DND-41 (cell line): ENCODE measurements around the gene TMEM132C.

Experiments
- ATAC-seq: fragments of 200-7000 bp; cut with Tn5 transposase; 3 replicates; pipeline ENCODE4 v1.9.1; 2021; ENCODE audit warnings: low read depth; ENCODE audit not compliant: insufficient read depth
- DNase-seq: peaks from one replicate; pipeline ENCODE4 v3.0.0-alpha.2; 2020
- H2AFZ ChIP-seq: 2 replicates; pipeline ENCODE4 v1.6.0; 2012; ENCODE audit warnings: low read depth, low read length
- H3K27ac ChIP-seq: 2 replicates; pipeline ENCODE4 v1.5.1; 2012; ENCODE audit warnings: low read length, inconsistent platforms
- H3K27me3 ChIP-seq: fragments of 200-600 bp; sonication (generic); 2 replicates; pipeline ENCODE4 v1.6.0; 2012; ENCODE audit warnings: low read length, mild to moderate bottlenecking, inconsistent platforms; ENCODE audit not compliant: insufficient read depth, poor library complexity
- H3K36me3 ChIP-seq: 2 replicates; pipeline ENCODE4 v1.5.1; 2012; ENCODE audit warnings: low read length, inconsistent platforms; ENCODE audit not compliant: insufficient read depth
- H3K4me1 ChIP-seq: 2 replicates; pipeline ENCODE4 v1.5.1; 2012; ENCODE audit warnings: mild to moderate bottlenecking, low read length; ENCODE audit not compliant: insufficient read depth
- H3K4me2 ChIP-seq: 2 replicates; pipeline ENCODE4 v1.6.0; 2012; ENCODE audit warnings: mild to moderate bottlenecking, moderate library complexity, low read length, inconsistent platforms; ENCODE audit not compliant: insufficient read depth
- H3K4me3 ChIP-seq, 2 experiments: fragments of 200-600 bp in 1 of 2; shearing (Covaris generic) in 1 of 2; 2 replicates each; pipeline ENCODE4 v1.5.1; 2012 to 2016; ENCODE audit warnings: inconsistent platforms in 2 of 2, low read length in 2 of 2, mild to moderate bottlenecking in 2 of 2, low read depth in 1 of 2, moderate library complexity in 1 of 2
- H3K79me2 ChIP-seq: 2 replicates; pipeline ENCODE4 v1.6.0; 2012; ENCODE audit warnings: low read length, inconsistent platforms; ENCODE audit not compliant: insufficient read depth
- H3K9ac ChIP-seq: 2 replicates; pipeline ENCODE4 v1.6.0; 2012; ENCODE audit warnings: low read depth, mild to moderate bottlenecking, inconsistent platforms, low read length, moderate library complexity
- H3K9me3 ChIP-seq: 2 replicates; pipeline ENCODE4 v1.5.1; 2012; ENCODE audit warnings: low read length, moderate library complexity, mild to moderate bottlenecking, inconsistent platforms; ENCODE audit not compliant: insufficient read depth, severe bottlenecking
- H4K20me1 ChIP-seq: 2 replicates; pipeline ENCODE4 v1.6.0; 2012; ENCODE audit warnings: low read length; ENCODE audit not compliant: insufficient read depth
- EZH2 ChIP-seq: IDR thresholded peaks from 3 replicates; pipeline ENCODE4 v1.6.1; 2012; ENCODE audit warnings: borderline replicate concordance, low read depth, mild to moderate bottlenecking, moderate library complexity, low read length, inconsistent platforms; ENCODE audit not compliant: severe bottlenecking
- TF ChIP-seq, protein P1 (sequence below): IDR thresholded peaks from 2 replicates; pipeline ENCODE4 v1.5.1; 2012; ENCODE audit warnings: borderline replicate concordance, low read length, moderate library complexity, mild to moderate bottlenecking; ENCODE audit not compliant: poor library complexity, severe bottlenecking; ENCODE audit errors: extremely low read depth

Gene TMEM132C

DNA sequence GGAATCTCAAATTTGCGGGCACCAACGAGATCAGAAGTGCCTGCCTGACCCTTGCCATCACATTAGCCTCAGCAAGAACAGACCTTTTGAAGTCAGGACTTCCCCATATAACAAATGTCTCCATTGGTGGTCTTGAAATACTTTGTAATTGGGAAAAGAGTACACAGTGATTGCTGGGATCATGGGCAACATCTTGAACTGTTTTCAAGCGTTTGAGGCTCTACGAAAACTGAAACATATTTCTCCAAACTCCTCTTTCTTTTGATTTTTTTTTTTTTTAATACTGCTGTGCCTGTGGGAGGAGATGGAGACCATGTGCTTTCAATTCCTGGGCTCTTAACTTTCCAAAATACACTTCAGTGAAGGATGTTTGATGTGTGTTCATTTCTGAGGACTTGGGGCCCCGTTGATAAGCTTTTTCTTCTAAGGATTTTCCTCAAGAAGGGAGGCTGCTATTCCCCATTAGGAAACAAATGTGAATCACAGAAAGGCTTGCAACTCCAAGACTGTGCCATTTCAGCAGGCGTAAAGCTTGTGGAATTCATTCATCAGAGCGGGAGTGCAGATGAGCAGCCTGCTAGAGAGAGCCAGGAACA is 94.5 kb downstream of the TMEM132C start:
- ATAC-seq: no peak
- no peaks in the 10 kb centered on the region for H3K79me2 ChIP-seq
- no peaks in the 10 kb centered on the region for H3K4me1 ChIP-seq
- no peak overlapping the region for H3K27ac ChIP-seq
- H3K27me3 ChIP-seq: no peaks in the 10 kb centered on the region
- H4K20me1 ChIP-seq: no peaks in the 10 kb centered on the region
- no peaks in the 10 kb centered on the region for H3K9me3 ChIP-seq
- DNase-seq: no peak
- TF ChIP-seq, protein P1, sequence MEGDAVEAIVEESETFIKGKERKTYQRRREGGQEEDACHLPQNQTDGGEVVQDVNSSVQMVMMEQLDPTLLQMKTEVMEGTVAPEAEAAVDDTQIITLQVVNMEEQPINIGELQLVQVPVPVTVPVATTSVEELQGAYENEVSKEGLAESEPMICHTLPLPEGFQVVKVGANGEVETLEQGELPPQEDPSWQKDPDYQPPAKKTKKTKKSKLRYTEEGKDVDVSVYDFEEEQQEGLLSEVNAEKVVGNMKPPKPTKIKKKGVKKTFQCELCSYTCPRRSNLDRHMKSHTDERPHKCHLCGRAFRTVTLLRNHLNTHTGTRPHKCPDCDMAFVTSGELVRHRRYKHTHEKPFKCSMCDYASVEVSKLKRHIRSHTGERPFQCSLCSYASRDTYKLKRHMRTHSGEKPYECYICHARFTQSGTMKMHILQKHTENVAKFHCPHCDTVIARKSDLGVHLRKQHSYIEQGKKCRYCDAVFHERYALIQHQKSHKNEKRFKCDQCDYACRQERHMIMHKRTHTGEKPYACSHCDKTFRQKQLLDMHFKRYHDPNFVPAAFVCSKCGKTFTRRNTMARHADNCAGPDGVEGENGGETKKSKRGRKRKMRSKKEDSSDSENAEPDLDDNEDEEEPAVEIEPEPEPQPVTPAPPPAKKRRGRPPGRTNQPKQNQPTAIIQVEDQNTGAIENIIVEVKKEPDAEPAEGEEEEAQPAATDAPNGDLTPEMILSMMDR: no peak
- TF ChIP-seq EZH2: no peak
- H3K36me3 ChIP-seq: no peaks in the 10 kb centered on the region
- H3K9ac ChIP-seq: no peak overlapping the region
- H3K4me2 ChIP-seq: no peak overlapping the region
- H3K4me3 ChIP-seq: no peak overlapping the region
- H2AFZ ChIP-seq: no peak overlapping the region

DNA sequence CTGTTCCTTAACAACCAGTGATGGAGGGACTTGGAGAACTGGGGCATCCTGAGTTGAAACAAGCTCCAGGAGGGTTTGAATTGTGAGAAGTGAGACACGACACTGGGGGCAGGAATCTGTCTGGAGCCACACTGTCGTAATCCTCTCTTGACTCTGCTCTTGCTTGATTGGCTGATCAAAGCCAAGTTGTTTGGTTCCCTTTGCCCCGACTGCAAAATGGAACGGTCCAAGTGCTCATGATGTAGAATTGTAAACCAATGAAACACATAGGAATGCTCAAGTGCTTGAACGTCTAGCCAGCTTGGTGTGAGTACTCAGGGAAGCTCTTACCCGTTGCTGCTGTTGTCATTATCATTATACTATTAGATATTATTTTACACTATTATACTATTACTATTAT is 98.1 kb downstream of the TMEM132C start:
- Histone ChIP-seq H3K9me3 (no peaks in the 10 kb centered on the region), H2AFZ (no peak overlapping the region), H3K4me2 (no peak overlapping the region), H3K4me3 (no peak overlapping the region), H3K79me2 (no peaks in the 10 kb centered on the region), H3K4me1 (no peaks in the 10 kb centered on the region), H3K27me3 (no peaks in the 10 kb centered on the region), H3K9ac (no peak overlapping the region), H3K36me3 (no peaks in the 10 kb centered on the region), H3K27ac (no peak overlapping the region), H4K20me1 (no peaks in the 10 kb centered on the region)
- DNase-seq: no peak
- no peak for TF ChIP-seq EZH2
- TF ChIP-seq, protein P1: no peak
- ATAC-seq: no peak

DNA sequence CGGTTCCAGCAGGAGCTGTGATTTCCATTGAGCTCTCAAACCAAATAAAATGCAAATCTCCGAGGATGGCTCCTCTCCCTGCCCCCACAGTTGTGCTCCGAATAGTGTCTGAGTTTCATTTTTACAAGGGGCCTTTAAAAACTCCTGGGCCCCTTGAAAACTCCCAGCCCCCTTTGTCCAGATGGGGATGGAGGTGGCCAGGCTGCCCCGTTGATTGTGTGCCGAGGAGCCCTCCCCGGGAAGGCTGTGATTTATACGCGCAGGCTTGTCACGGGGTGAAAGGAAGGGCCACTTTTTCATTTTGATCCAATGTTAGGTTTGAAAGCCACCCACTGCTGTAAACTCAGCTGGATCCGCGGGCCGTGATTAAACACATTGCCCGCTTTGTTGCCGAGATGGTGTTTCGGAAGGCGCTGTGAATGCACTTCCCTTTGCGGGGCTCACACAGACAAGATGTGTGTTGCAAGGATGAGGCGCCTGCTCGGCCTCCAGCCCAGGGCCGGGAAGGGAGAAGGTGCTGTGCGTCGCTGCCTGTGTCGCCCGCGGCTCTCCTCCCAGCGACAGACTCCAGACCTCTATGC is 98.8 kb downstream of the TMEM132C start:
- H3K4me1 ChIP-seq: no peaks in the 10 kb centered on the region
- no peak for TF ChIP-seq EZH2
- TF ChIP-seq, protein P1: no peak
- ATAC-seq: no peak
- H4K20me1 ChIP-seq: no peaks in the 10 kb centered on the region
- no peak overlapping the region for H3K9ac ChIP-seq
- no peaks in the 10 kb centered on the region for H3K27me3 ChIP-seq
- H3K4me2 ChIP-seq: no peak overlapping the region
- no peak for DNase-seq
- H3K9me3 ChIP-seq: no peaks in the 10 kb centered on the region
- no peak overlapping the region for H2AFZ ChIP-seq
- H3K36me3 ChIP-seq: no peaks in the 10 kb centered on the region
- no peaks in the 10 kb centered on the region for H3K79me2 ChIP-seq
- H3K4me3 ChIP-seq: no peak overlapping the region
- H3K27ac ChIP-seq: no peak overlapping the region

DNA sequence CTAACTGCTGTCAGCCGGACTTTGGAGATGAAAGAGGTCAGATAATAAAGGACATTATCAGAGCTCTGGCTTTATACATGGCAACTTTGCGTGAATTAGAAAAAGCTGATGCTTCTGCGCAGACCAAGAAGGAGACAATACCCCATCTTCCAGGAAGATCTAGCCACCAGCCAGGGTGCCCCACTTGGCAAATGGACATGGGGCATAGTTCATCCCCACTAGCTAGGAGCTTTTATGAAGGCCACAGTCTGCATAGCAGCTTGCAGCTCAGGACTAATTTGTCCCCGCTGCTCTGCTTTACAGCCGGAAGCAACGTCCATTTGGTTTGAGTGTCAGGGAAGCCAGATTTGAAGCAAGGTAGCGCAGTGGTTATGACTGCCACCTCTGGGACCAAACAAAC is 101.0 kb downstream of the TMEM132C start:
- Histone ChIP-seq H3K36me3 (no peaks in the 10 kb centered on the region), H3K9me3 (no peaks in the 10 kb centered on the region), H4K20me1 (no peaks in the 10 kb centered on the region), H3K27ac (no peak overlapping the region), H3K4me2 (no peak overlapping the region), H3K4me1 (no peaks in the 10 kb centered on the region), H2AFZ (no peak overlapping the region), H3K4me3 (no peak overlapping the region), H3K9ac (no peak overlapping the region), H3K79me2 (no peaks in the 10 kb centered on the region), H3K27me3 (no peaks in the 10 kb centered on the region)
- TF ChIP-seq EZH2: no peak
- TF ChIP-seq, protein P1: no peak
- no peak for ATAC-seq
- no peak for DNase-seq
